Right renal cortex interstitium (tissue), 3 donors: ENCODE data around the gene SLC9A3. TPM values are rescaled to one million over a fixed set of nuclear protein-coding genes. Genes with fewer than 3 reads are reported as not detected.

Experiments used
- DNase-seq, 3 donors: peaks; one replicate each; pipeline ENCODE4 v3.0.0-alpha.2; 2013; ENCODE audit warnings: low read depth in 3 of 3, low spot score in 2 of 3
- polyA plus RNA-seq, 3 donors: library from polyadenylated mRNA; unstranded; fragments of 120-200 nt; gene quantifications; one replicate each; pipeline ENCODE4 v1.2.1, GENCODE V29; 2013; ENCODE audit not compliant: insufficient read length in 3 of 3

SLC9A3 gene
- polyA plus RNA-seq, 3 donors, result 34.9 to 43.2 (median 40.7) TPM

DNA sequence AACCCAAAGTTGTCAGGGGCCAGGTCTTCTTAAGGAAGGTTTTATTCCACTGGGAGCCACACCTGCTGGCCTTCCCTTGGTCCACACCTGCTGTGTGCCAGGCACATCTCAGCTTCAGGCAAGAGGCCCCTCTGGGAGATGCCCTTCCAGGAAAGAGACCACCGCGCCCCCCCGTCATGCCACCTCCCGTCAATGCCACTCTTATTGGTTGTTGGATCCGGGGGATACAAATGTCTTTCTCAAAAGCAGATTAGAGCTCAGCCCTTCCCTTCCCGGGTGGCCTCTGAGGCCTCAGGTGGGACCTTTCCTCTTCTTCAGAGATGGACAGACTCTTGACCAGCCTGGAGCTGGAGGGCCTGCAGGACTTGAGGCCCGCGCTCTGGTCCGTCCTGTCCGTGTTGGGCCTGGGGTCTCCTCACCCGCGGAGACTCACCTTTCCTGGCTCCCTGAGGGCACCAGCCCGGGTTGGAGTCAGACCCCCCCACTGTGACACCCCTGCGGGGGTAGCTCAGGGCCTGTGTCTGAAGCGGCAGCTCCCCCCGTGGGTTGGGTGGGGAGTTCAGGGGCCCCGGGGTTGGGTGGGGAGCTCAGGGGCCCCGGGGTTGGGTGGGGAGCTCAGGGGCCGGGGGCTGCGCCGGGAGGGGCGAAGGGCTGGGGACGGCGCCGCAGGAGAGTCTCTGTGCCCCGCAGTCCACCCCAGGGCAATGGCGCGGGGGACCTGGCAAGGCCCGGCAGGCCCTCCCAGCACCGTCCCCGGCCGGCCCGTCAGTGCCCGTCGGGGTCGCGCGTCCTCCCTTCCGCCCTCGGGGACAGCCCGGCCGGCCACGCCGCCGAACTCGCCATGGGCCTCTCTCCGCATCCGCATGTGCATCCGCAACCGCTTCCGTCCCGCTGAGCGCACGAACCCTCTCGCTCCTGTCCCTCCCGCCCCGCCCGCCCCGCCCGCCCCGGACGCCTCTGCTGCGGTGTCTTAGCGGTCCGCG lies 3.7 kb upstream of the SLC9A3 start:
- no peak for DNase-seq

- no peak for DNase-seq
These were observed 2.3 kb upstream of the SLC9A3 start for GRCh38 chr5:526456-527088.

DNA sequence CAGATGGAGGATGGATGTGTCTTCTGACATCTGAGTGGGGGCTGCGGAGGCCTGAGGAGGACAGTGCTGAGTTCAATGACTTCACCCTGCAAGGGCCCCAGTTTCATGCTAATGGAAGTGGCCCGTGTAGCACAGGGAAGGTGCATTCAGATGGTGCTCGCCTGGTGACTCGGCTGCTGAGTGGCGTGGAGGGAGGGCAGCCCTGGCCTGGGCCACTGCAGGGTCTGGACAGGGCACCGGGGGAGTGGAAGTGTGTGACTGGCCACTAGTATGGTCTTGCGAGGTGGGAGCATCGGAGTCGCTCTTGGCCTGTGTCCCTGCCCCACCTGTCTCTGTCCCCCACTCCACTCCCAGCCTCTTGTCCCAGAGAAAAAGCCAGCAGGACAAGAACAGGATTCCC lies 1.7 kb upstream of the SLC9A3 start:
- DNase-seq, result no peak

DNA sequence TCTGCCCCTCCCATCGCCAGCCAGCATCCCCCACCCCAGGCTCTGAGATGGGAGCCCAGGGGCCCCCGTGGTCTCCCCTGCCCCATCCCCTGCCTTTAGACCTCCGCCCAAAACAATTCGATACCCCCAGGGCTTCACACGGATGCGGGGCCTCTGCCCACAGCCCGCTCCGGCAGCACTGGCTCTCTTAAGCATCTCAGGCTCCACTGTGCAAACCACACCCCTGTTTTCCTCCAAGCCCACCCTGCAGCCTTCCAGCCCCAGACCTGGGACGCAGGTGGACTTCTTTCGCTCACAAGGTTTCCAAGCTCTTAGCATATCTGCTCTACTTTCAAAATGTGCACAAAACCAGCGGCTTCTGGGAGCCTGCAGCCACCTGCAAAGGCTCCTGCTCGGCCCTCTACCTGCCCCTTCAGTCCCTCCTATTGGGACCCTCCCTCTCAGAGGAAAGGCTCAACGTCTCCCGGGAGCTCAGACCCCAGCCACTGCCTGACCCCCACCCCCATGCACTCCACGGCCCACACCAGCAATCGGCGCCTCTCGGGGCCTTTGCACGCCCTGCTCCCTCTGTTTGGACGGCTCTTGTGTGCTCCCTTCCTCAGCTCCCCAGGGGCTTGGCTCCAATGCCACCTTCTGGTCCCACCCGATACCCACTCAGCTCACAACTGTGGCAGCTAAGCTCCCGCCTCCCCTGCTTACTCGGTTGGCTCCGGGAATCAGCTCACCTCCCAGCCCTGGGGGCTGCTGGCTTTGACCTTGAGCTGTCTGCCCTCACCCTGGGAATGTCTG lies 918 bp upstream of the SLC9A3 start:
- DNase-seq, result no peak

DNA sequence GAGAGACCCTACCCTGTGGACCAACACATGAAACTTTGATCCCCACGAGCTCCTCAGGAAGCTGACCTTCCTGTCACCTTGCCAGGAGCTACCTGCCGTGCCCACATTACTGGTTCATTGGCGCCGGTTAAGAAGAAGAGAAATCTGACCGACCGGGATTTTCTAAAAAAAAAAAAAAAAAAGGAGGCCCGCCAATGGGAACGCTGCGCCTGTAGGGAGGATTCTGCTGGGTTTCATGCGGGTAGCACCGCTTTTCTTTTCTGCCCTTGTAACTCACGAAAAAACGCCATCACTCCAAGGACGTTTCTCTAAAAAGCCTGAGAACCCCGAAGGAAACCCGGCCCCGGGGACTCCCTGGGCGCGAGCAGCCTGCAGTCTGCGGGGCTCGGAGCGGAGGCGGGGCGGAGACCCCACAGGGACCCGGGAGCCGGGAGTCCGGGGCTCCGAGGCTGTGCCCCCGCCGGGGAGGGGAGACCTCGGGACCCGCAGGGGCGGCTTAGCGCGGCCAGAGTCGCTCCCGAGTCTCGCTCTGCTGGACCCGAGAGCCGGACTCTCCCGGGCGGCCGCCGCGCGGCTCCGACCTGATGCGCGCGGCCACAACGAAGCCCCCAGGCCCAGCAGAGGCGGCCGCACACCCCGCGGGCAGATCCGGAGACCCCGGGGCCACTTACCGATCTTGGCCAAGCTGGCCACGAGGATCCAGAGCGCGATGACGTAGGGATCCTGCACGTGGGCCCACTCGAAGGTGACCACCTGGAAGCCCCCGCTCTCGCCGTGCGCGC lies 617 bp downstream of the SLC9A3 start:
- DNase-seq, result no peak

DNA sequence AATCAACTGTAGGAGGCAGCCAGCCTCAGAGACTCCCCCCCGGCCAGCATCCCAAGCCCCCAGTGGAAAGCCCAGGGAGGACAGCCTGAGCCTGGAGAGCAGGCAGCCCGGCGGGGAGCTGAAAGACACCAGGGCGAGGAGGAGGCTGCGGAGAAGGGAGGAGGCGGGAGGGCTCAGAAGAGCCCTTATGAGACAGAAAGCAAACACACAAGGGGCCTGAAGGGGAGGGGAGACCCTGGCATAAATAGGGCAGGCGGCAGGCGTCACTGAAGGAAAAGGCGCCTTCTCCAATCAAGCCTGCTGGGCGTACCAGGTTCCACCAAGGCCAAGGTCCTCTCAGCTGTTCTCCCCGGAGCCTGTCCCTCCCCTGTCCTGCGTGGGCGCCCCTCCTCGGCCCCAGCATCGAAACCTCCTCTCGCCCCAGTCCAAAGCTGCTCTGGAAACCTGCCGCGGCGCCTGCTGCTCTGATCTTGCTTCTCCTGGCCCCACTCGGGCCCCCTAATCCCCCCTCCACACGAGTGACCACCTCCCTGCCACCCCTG lies 1.3 kb downstream of the SLC9A3 start:
- DNase-seq, result no peak

DNA sequence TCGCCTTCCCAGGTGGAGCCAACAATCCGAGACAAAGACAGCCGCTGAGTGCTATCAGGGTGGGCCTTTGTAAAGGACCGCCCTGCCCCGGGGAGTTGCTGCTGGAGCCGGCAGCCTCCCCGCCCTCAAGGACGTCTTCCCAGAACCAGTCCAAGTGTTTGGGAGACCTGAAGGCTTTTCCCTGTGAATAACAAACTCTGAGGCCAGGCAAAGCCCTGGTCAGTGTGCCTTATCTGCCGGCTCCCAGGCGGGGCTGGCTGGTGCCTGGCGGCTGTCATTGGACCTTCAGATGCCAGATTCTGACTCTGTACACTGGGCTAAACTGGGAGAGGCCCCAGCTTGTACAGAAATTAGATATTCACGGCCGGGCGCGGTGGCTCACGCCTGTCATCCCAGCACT lies 2.1 kb downstream of the SLC9A3 start:
- DNase-seq, result no peak

DNA sequence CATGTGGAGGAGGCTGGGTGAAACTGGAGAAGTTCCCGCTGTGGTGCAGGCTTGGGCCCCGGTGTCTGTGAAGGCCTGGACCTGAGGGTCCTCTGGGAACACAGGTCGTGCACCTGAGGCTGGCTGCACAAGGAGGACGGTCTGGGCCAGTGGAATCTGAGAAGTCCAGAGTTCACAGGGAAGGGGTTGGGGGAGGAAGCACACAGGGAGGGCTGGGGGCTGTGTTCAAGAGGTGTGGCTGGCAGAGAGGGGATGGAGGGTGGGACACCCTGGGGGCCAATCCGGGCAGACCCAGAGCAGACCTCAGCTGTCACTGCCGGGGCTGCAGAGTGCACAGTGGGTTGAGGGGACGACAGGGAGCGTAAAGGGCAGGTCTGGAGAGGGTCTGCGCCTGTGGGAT lies 2.6 kb downstream of the SLC9A3 start:
- DNase-seq, result no peak

DNA sequence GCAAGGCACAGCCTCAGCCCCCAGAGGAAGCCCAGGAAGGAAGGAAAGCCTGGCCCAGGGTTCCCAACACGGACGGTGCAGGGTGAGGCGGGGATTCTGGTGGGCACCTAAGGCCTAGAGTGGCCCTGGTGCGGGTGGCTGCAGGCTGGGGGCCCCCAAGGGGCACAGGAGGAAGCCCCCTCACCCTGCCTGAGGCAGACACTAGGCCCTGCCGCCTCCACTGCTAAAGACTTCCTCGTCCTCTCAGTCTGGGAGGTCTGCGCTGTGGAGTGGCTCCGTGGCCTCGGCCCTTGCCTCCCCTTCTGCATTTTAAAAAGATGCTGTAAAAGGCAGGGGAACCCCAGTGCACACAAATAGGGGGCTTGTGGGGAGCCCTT lies 3.4 kb downstream of the SLC9A3 start:
- no peak for DNase-seq

GRCh38 chr5:520196-520849 lies 3.9 kb downstream of the SLC9A3 start:
- no peak for DNase-seq

GRCh38 chr5:518721-519120 lies 5.5 kb downstream of the SLC9A3 start:
- no peak for DNase-seq

GRCh38 chr5:517535-518100 lies 6.6 kb downstream of the SLC9A3 start:
- no peak for DNase-seq

DNA sequence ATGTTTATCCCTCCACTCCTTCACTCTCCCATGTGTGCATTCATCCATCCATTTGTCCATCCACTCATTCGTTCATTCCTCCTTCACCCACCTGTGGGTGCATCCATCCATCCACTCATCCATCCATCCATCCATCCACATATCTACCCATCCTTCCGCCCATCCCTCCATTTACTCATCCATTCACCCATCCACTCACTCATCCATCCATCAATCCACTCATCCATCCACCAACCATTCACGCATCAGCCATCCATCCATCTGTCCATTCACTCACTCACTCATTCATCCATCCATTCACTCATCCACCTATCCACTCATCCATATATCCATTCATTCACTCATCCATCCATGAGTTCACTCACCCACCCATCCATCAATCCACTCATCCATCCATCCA lies 7.3 kb downstream of the SLC9A3 start:
- DNase-seq, result no peak

GRCh38 chr5:516338-516925 lies 7.8 kb downstream of the SLC9A3 start:
- no peak for DNase-seq

- DNase-seq, result no peak
These were observed 8.9 kb downstream of the SLC9A3 start for GRCh38 chr5:515273-515836.

DNA sequence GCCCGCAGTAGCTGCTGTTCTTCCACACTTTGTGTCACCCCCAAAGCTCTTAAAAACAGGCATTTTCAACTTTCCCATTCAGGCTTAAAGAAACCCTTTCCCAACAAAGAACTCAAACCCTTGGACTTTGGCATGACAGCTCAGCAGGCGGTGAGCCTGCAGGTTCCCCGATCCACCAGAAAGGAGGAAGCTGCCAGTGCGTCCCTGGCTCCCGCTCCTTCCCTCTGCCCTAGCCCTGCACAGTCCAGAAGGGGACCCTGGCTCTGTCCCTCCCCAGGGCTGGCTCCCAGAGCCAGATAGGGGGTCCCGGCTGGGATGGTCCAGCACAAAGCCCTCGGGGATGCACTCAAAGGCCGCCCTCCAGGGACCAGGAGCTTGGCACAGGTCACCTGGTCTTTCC lies 9.6 kb downstream of the SLC9A3 start:
- DNase-seq, result no peak

- no peak for DNase-seq
These were observed 10.2 kb downstream of the SLC9A3 start for GRCh38 chr5:514101-514485.

- no peak for DNase-seq
These were observed 10.8 kb downstream of the SLC9A3 start for GRCh38 chr5:513216-514100.
